ENCODE data around the gene RAD51B.

The RAD51B gene

GRCh38 chr14:68598089-68598488 lies 778.5 kb downstream of the RAD51B start:
- FAIRE-seq (no peak), DNase-seq (ENCODE audit: insufficient read length) (no peak)
- no peak for TF ChIP-seq POLR2AphosphoS5 (IDR thresholded peaks at IDR 0.05; ENCODE audit: low read depth, low read length)
- no peak for TF ChIP-seq POLR2A (IDR thresholded peaks at IDR 0.05; ENCODE audit: low read depth, low read length)
- no peak for TF ChIP-seq TAF1 (IDR thresholded peaks at IDR 0.05; ENCODE audit: borderline replicate concordance, low read depth, low read length)

GRCh38 chr14:68598621-68599447 lies 779.3 kb downstream of the RAD51B start:
- no peak for FAIRE-seq
- DNase-seq (ENCODE audit: insufficient read length) = no peak
- no peak for TF ChIP-seq POLR2A (IDR thresholded peaks at IDR 0.05; ENCODE audit: low read depth, low read length)
- no peak for TF ChIP-seq POLR2AphosphoS5 (IDR thresholded peaks at IDR 0.05; ENCODE audit: low read depth, low read length)
- TF ChIP-seq TAF1 (IDR thresholded peaks at IDR 0.05; ENCODE audit: borderline replicate concordance, low read depth, low read length) = no peak

GRCh38 chr14:68599896-68600610 lies 780.5 kb downstream of the RAD51B start:
- TF ChIP-seq POLR2A (IDR thresholded peaks at IDR 0.05; ENCODE audit: low read depth, low read length) (no peak), TAF1 (IDR thresholded peaks at IDR 0.05; ENCODE audit: borderline replicate concordance, low read depth, low read length) (no peak), POLR2AphosphoS5 (IDR thresholded peaks at IDR 0.05; ENCODE audit: low read depth, low read length) (no peak)
- FAIRE-seq (no peak), DNase-seq (ENCODE audit: insufficient read length) (no peak)

- no peak for DNase-seq (ENCODE audit: insufficient read length)
- FAIRE-seq = no peak
- TF ChIP-seq POLR2A (IDR thresholded peaks at IDR 0.05; ENCODE audit: low read depth, low read length) (no peak), TAF1 (IDR thresholded peaks at IDR 0.05; ENCODE audit: borderline replicate concordance, low read depth, low read length) (no peak), POLR2AphosphoS5 (IDR thresholded peaks at IDR 0.05; ENCODE audit: low read depth, low read length) (no peak)
Measured at GRCh38 chr14:68602507-68602906, 782.9 kb downstream of the RAD51B start.

GRCh38 chr14:68603533-68604360 lies 784.2 kb downstream of the RAD51B start:
- TF ChIP-seq POLR2AphosphoS5 (IDR thresholded peaks at IDR 0.05; ENCODE audit: low read depth, low read length) = no peak
- no peak for TF ChIP-seq POLR2A (IDR thresholded peaks at IDR 0.05; ENCODE audit: low read depth, low read length)
- no peak for TF ChIP-seq TAF1 (IDR thresholded peaks at IDR 0.05; ENCODE audit: borderline replicate concordance, low read depth, low read length)
- no peak for DNase-seq (ENCODE audit: insufficient read length)
- FAIRE-seq = no peak

GRCh38 chr14:68604361-68604730 lies 784.8 kb downstream of the RAD51B start:
- DNase-seq (ENCODE audit: insufficient read length) = no peak
- TF ChIP-seq POLR2AphosphoS5 (IDR thresholded peaks at IDR 0.05; ENCODE audit: low read depth, low read length) (no peak), POLR2A (IDR thresholded peaks at IDR 0.05; ENCODE audit: low read depth, low read length) (no peak), TAF1 (IDR thresholded peaks at IDR 0.05; ENCODE audit: borderline replicate concordance, low read depth, low read length) (no peak)
- no peak for FAIRE-seq

- DNase-seq (ENCODE audit: insufficient read length) (no peak), FAIRE-seq (no peak)
- no peak for TF ChIP-seq TAF1 (IDR thresholded peaks at IDR 0.05; ENCODE audit: borderline replicate concordance, low read depth, low read length)
- TF ChIP-seq POLR2AphosphoS5 (IDR thresholded peaks at IDR 0.05; ENCODE audit: low read depth, low read length) = no peak
- TF ChIP-seq POLR2A (IDR thresholded peaks at IDR 0.05; ENCODE audit: low read depth, low read length) = no peak
Measured at GRCh38 chr14:68604822-68605221, 785.2 kb downstream of the RAD51B start.

- FAIRE-seq (no peak), DNase-seq (ENCODE audit: insufficient read length) (no peak)
- TF ChIP-seq TAF1 (IDR thresholded peaks at IDR 0.05; ENCODE audit: borderline replicate concordance, low read depth, low read length) (no peak), POLR2AphosphoS5 (IDR thresholded peaks at IDR 0.05; ENCODE audit: low read depth, low read length) (no peak), POLR2A (IDR thresholded peaks at IDR 0.05; ENCODE audit: low read depth, low read length) (no peak)
Measured at GRCh38 chr14:68606176-68606575, 786.6 kb downstream of the RAD51B start.

GRCh38 chr14:68606644-68607043 lies 787.1 kb downstream of the RAD51B start:
- FAIRE-seq (no peak), DNase-seq (ENCODE audit: insufficient read length) (no peak)
- TF ChIP-seq POLR2AphosphoS5 (IDR thresholded peaks at IDR 0.05; ENCODE audit: low read depth, low read length) (no peak), TAF1 (IDR thresholded peaks at IDR 0.05; ENCODE audit: borderline replicate concordance, low read depth, low read length) (no peak), POLR2A (IDR thresholded peaks at IDR 0.05; ENCODE audit: low read depth, low read length) (no peak)

GRCh38 chr14:68607081-68607866 lies 787.7 kb downstream of the RAD51B start:
- TF ChIP-seq POLR2AphosphoS5 (IDR thresholded peaks at IDR 0.05; ENCODE audit: low read depth, low read length) = no peak
- no peak for TF ChIP-seq TAF1 (IDR thresholded peaks at IDR 0.05; ENCODE audit: borderline replicate concordance, low read depth, low read length)
- TF ChIP-seq POLR2A (IDR thresholded peaks at IDR 0.05; ENCODE audit: low read depth, low read length) = no peak
- FAIRE-seq = no peak
- no peak for DNase-seq (ENCODE audit: insufficient read length)

Measured in GM12892 (cell line).